HEK293T (cell line): Measurements from ENCODE around the gene ZNF503.

ENCODE experiments used
- CTBP1 ChIP-seq: fragments of 450-650 bp; IDR thresholded peaks from 2 replicates; pipeline ENCODE4 v1.6.1; 2016; ENCODE audit warnings: borderline replicate concordance
- FOXK2 ChIP-seq: fragments of 450-650 bp; IDR thresholded peaks from 2 replicates; pipeline ENCODE4 v1.6.1; 2016; ENCODE audit warnings: mild to moderate bottlenecking
- HDGF ChIP-seq: fragments of 450-650 bp; IDR thresholded peaks from 2 replicates; pipeline ENCODE4 v1.6.1; 2017; ENCODE audit warnings: antibody characterized with exemption, borderline replicate concordance
- NFRKB ChIP-seq: fragments of 450-650 bp; IDR thresholded peaks from 2 replicates; pipeline ENCODE4 v1.6.1; 2016; ENCODE audit warnings: mild to moderate bottlenecking, moderate library complexity
- SP1 ChIP-seq: fragments of 450-650 bp; IDR thresholded peaks from 2 replicates; pipeline ENCODE4 v1.6.1; 2017
- SUZ12 ChIP-seq: fragments of 450-650 bp; IDR thresholded peaks from 2 replicates; pipeline ENCODE4 v1.6.1; 2016; ENCODE audit warnings: mild to moderate bottlenecking
- TARDBP ChIP-seq: fragments of 450-650 bp; IDR thresholded peaks from 2 replicates; pipeline ENCODE4 v1.6.1; 2016
- ZNF384 ChIP-seq: fragments of 450-650 bp; IDR thresholded peaks from 2 replicates; pipeline ENCODE4 v1.6.1; 2016

DNA sequence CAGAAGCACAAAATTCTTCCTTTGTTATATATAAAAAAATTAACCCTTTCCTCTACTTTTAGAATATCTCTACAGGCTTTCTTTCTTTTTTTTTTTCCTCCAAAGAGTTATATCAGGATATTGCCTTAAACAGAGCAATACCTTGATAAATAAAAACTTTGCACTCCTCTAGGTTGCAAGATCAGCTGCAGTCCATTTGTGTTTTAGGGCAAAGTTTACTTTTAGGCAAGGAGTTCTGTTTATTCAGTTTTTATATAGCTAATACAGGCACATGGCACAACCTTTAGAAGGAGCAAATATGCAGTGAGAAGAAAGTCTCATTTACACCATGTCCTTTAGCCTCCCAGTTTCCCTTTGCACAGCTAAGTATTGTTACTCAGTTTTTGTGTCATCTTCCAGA lies 40.1 kb upstream of the ZNF503 start:
- no peak for TF ChIP-seq FOXK2
- TF ChIP-seq NFRKB = no peak
- TF ChIP-seq SP1 = no peak
- no peak for TF ChIP-seq HDGF
- no peak for TF ChIP-seq CTBP1
- no peak for TF ChIP-seq TARDBP
- TF ChIP-seq ZNF384 = no peak
- TF ChIP-seq SUZ12 = no peak
